ENCODE data around the gene OSBPL6. TPM values are rescaled to one million over a fixed set of nuclear protein-coding genes. Genes with fewer than 3 reads are reported as not detected.
A peak's percentile ranks its signal among the peaks of the same experiment; 100 is the strongest.

OSBPL6 gene
- total RNA-seq, 4 donors from 2014 or later: 11.6 to 51.1 (median 40.7) TPM

- no peak overlapping the region for H3K27ac ChIP-seq
- peaks cover 4 to 93% of the 10 kb centered on the region in 2 donors for H3K36me3 ChIP-seq
- no peaks in the 10 kb centered on the region for H3K9me3 ChIP-seq
- ATAC-seq (no peak), DNase-seq (no peak)
- no peaks in the 10 kb centered on the region for H3K4me1 ChIP-seq
- TF ChIP-seq CTCF (IDR thresholded peaks at IDR 0.05 in 4 of 5, conservative IDR thresholded peaks at IDR 0.05 in 1 of 5): no peak
- no peak for TF ChIP-seq POLR2A (IDR thresholded peaks at IDR 0.05)
- no peak overlapping the region for H3K4me3 ChIP-seq
- in situ Hi-C loops (cut with MboI; ENCODE audit: low sequenced_read_pairs in 4 of 4) (no loop called here), intact Hi-C loops (cut with DNase I; ENCODE audit: low total_unique reads) (no loop called here)
- H3K27me3 ChIP-seq: no peaks in the 10 kb centered on the region
These were observed 242.3 kb downstream of the OSBPL6 start for GRCh38 chr2:178436662-178437061.

- no peaks in the 10 kb centered on the region for H3K27me3 ChIP-seq
- H3K4me1 ChIP-seq: no peaks in the 10 kb centered on the region
- ATAC-seq (no peak), DNase-seq (no peak)
- peaks cover 0 to 92% of the 10 kb centered on the region in 2 donors for H3K36me3 ChIP-seq
- no peak for TF ChIP-seq CTCF (IDR thresholded peaks at IDR 0.05 in 4 of 5, conservative IDR thresholded peaks at IDR 0.05 in 1 of 5)
- TF ChIP-seq POLR2A (IDR thresholded peaks at IDR 0.05): no peak
- H3K4me3 ChIP-seq: no peak overlapping the region
- intact Hi-C loops (cut with DNase I; ENCODE audit: low total_unique reads): no loop called here
- no peak overlapping the region for H3K27ac ChIP-seq
- in situ Hi-C loops (cut with MboI; ENCODE audit: low sequenced_read_pairs in 4 of 4): no loop called here
- H3K9me3 ChIP-seq: no peaks in the 10 kb centered on the region
These were observed 247.1 kb downstream of the OSBPL6 start for GRCh38 chr2:178441426-178441825.

- peaks cover 26 to 27% of the 10 kb centered on the region in 2 donors for H3K4me1 ChIP-seq
- intact Hi-C loops (cut with DNase I; ENCODE audit: low total_unique reads): loop anchor here (1.0 kb wide), 1 partner anchor 258 kb away; no protein-coding TSS in a partner anchor
- no peak for ATAC-seq
- no peaks in the 10 kb centered on the region for H3K9me3 ChIP-seq
- in situ Hi-C loops (cut with MboI; ENCODE audit: low sequenced_read_pairs in 4 of 4): no loop called here
- peaks cover 0 to 45% of the 10 kb centered on the region in 2 donors for H3K36me3 ChIP-seq
- peak overlapping the region in 3 of 4 donors; percentile 69 to 97 (median 89) for H3K4me3 ChIP-seq
- no peaks in the 10 kb centered on the region for H3K27me3 ChIP-seq
- TF ChIP-seq CTCF (IDR thresholded peaks at IDR 0.05 in 4 of 5, conservative IDR thresholded peaks at IDR 0.05 in 1 of 5) (no peak), POLR2A (IDR thresholded peaks at IDR 0.05) (no peak)
- H3K27ac ChIP-seq: peak overlapping the region; percentile 88 to 100 (median 98)
- DNase-seq: no peak
These were observed 254.8 kb downstream of the OSBPL6 start for GRCh38 chr2:178448968-178449661.

- ATAC-seq (peak in 1 of 2 donors; percentile 1), DNase-seq (no peak)
- peaks cover 0 to 37% of the 10 kb centered on the region in 2 donors for H3K36me3 ChIP-seq
- H3K27ac ChIP-seq: peak overlapping the region; percentile 88 to 100 (median 98)
- in situ Hi-C loops (cut with MboI; ENCODE audit: low sequenced_read_pairs in 4 of 4) (no loop called here), intact Hi-C loops (cut with DNase I; ENCODE audit: low total_unique reads) (loop anchor here (2.0 kb wide), 1 partner anchor 35 kb away; no protein-coding TSS in a partner anchor)
- TF ChIP-seq CTCF (IDR thresholded peaks at IDR 0.05 in 4 of 5, conservative IDR thresholded peaks at IDR 0.05 in 1 of 5): no peak
- TF ChIP-seq POLR2A (IDR thresholded peaks at IDR 0.05): no peak
- H3K27me3 ChIP-seq: no peaks in the 10 kb centered on the region
- H3K4me1 ChIP-seq: peaks cover 26 to 27% of the 10 kb centered on the region in 2 donors
- no peaks in the 10 kb centered on the region for H3K9me3 ChIP-seq
- peak overlapping the region; percentile 69 to 97 (median 90) for H3K4me3 ChIP-seq
These were observed 255.6 kb downstream of the OSBPL6 start for GRCh38 chr2:178449700-178450523.

Measured in gastrocnemius medialis (tissue), 4 donors.